ENCODE measurements around the gene OCLN. TPM values are rescaled to one million over a fixed set of nuclear protein-coding genes. Genes with fewer than 3 reads are reported as not detected.

The OCLN gene
- total and polyA plus RNA-seq, 2 experiments from 2014 or later, result 72.7 to 119 TPM

DNA sequence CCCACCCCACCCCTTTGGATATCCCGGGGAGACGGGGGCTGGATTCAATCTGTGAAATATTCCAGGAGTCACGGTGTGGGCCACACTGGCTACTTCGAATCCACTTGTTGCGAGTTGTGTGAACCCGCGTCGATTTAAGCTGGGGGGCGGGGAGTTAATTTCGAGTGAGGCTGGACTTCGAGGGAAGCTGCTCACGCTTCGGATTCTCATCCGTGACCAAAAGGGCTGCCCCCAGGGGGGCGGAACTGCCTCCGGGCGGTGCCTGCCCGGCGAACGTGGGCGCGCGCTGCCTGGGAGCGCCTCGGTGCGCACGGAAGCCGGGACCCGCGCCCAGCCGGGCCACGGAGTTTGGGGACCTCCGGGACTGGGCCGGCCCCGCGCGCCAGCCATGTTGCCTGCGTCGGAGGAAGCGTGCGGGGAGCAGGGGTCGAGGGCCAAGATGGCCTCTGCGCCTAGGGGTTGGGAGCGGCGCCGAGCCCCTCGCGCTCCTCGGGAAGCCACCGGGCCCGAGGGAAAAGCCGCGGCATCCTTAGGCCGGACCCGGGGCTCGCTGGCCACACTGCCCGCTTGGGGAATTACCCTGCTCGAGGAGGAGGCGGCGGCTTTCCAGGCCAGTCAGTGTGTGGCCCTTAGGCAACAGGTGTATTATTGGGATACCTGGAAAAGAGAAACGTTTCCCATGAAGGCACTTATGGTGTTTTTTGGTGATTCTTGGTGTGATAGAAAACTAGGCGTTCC is 975 bp downstream of the OCLN start:
- Histone ChIP-seq H3K27me3 (peaks cover 4% of the 10 kb centered on the region), H3K27ac (peak overlapping the region; percentile 100), H3K4me2 (peak overlapping the region; percentile 93), H3K36me3 (replicated peaks; ENCODE audit: insufficient read depth, low read depth) (no peaks in the 10 kb centered on the region), H3K4me3 (peak overlapping the region; percentile 77), H3K9me2 (replicated peaks; ENCODE audit: insufficient read depth) (no peaks in the 10 kb centered on the region), H2AFZ (peak overlapping the region; percentile 43), H4K20me1 (ENCODE audit: insufficient read depth, poor library complexity, severe bottlenecking) (no peaks in the 10 kb centered on the region), H3K9me3 (ENCODE audit: low read depth) (no peaks in the 10 kb centered on the region), H3K79me2 (peaks cover 56% of the 10 kb centered on the region), H3K4me1 (ENCODE audit: insufficient read depth) (no peaks in the 10 kb centered on the region)
- DNase-seq (ENCODE audit: low spot score), result peak; percentile 72
- peak; percentile 44 for TF ChIP-seq EZH2 (IDR thresholded peaks at IDR 0.05; ENCODE audit: borderline replicate concordance)
- TF ChIP-seq, protein P1, sequence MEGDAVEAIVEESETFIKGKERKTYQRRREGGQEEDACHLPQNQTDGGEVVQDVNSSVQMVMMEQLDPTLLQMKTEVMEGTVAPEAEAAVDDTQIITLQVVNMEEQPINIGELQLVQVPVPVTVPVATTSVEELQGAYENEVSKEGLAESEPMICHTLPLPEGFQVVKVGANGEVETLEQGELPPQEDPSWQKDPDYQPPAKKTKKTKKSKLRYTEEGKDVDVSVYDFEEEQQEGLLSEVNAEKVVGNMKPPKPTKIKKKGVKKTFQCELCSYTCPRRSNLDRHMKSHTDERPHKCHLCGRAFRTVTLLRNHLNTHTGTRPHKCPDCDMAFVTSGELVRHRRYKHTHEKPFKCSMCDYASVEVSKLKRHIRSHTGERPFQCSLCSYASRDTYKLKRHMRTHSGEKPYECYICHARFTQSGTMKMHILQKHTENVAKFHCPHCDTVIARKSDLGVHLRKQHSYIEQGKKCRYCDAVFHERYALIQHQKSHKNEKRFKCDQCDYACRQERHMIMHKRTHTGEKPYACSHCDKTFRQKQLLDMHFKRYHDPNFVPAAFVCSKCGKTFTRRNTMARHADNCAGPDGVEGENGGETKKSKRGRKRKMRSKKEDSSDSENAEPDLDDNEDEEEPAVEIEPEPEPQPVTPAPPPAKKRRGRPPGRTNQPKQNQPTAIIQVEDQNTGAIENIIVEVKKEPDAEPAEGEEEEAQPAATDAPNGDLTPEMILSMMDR (IDR thresholded peaks at IDR 0.05; ENCODE audit: poor library complexity), result no peak
- 1% methylated on average over 61 of the region's 62 CpGs for WGBS (ENCODE audit: low lambda C conversion rate, missing lambda C conversion rate)

DNA sequence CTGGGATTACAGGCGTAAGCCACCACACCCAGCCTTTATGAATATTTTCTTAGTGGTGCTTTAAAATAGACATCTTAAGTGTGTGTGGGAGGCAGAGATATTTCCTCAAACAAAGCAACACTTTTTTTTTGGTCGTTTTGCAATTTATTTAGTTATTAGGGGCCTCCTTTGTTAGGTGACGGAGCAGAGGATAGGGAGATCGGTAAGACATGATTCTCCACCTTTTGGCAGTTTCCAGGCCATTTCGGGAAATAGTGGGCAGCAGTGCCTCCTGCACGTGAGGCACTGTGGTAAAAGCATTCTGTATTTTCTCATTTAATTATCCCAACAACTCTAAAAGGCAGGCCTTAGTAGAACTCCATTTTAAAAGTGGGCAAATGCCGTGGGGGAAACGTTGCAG is 1.9 kb downstream of the OCLN start:
- H3K27me3 ChIP-seq, result peaks cover 4% of the 10 kb centered on the region
- peak overlapping the region; percentile 77 for H3K4me3 ChIP-seq
- no peaks in the 10 kb centered on the region for H3K9me2 ChIP-seq (replicated peaks; ENCODE audit: insufficient read depth)
- H3K27ac ChIP-seq, result peak overlapping the region; percentile 100
- WGBS (ENCODE audit: low lambda C conversion rate, missing lambda C conversion rate), result 63% methylated on average over 8 of the region's 8 CpGs
- H4K20me1 ChIP-seq (ENCODE audit: insufficient read depth, poor library complexity, severe bottlenecking), result no peaks in the 10 kb centered on the region
- H3K9me3 ChIP-seq (ENCODE audit: low read depth), result no peaks in the 10 kb centered on the region
- H3K36me3 ChIP-seq (replicated peaks; ENCODE audit: insufficient read depth, low read depth), result no peaks in the 10 kb centered on the region
- no peak overlapping the region for H2AFZ ChIP-seq
- peaks cover 65% of the 10 kb centered on the region for H3K79me2 ChIP-seq
- TF ChIP-seq EZH2phosphoT487 (IDR thresholded peaks at IDR 0.05; ENCODE audit: low read depth, severe bottlenecking, unreplicated experiment) (no peak), EZH2 (IDR thresholded peaks at IDR 0.05; ENCODE audit: borderline replicate concordance) (no peak)
- TF ChIP-seq, protein P1 (IDR thresholded peaks at IDR 0.05; ENCODE audit: poor library complexity), result no peak
- peak overlapping the region; percentile 93 for H3K4me2 ChIP-seq
- no peak for DNase-seq (ENCODE audit: low spot score)
- H3K4me1 ChIP-seq (ENCODE audit: insufficient read depth), result peaks cover 5% of the 10 kb centered on the region

DNA sequence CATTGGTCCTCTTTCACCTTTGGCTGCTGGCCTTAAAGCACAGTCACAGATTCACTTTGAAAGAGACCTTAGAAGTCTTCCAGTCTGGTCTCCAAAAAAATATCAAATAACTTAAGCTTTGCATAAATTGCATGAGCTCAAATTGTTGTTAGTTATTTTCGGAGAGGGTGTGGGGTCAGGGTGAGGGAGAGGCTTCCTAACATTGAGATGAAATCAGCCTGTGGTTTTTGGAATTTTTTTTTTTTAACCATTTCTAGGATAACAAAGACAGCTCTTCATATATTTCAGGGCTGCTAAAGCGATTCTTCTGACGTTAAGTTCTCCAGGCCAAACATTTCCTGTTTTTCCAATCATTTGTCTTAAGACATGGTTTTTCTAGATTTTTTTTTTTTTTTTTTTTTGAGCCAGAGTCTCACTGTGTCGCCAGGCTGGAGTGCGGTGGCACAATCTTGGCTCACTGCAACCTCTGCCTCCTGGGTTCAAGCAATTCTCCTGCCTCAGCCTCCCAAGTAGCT is 4.5 kb downstream of the OCLN start:
- Histone ChIP-seq H3K27ac (peak overlapping the region; percentile 100), H3K9me3 (ENCODE audit: low read depth) (no peaks in the 10 kb centered on the region), H3K9me2 (replicated peaks; ENCODE audit: insufficient read depth) (no peaks in the 10 kb centered on the region), H3K27me3 (peaks cover 4% of the 10 kb centered on the region), H4K20me1 (ENCODE audit: insufficient read depth, poor library complexity, severe bottlenecking) (no peaks in the 10 kb centered on the region), H3K4me1 (ENCODE audit: insufficient read depth) (peaks cover 19% of the 10 kb centered on the region), H3K4me3 (no peak overlapping the region), H2AFZ (no peak overlapping the region), H3K36me3 (replicated peaks; ENCODE audit: insufficient read depth, low read depth) (no peaks in the 10 kb centered on the region), H3K4me2 (peak overlapping the region; percentile 93), H3K79me2 (peaks cover 83% of the 10 kb centered on the region)
- 79% methylated on average over 4 of the region's 5 CpGs for WGBS (ENCODE audit: low lambda C conversion rate, missing lambda C conversion rate)
- no peak for DNase-seq (ENCODE audit: low spot score)
- TF ChIP-seq EZH2 (IDR thresholded peaks at IDR 0.05; ENCODE audit: borderline replicate concordance), result no peak
- TF ChIP-seq, protein P1 (IDR thresholded peaks at IDR 0.05; ENCODE audit: poor library complexity), result no peak
- no peak for TF ChIP-seq EZH2phosphoT487 (IDR thresholded peaks at IDR 0.05; ENCODE audit: low read depth, severe bottlenecking, unreplicated experiment)
